Measurements from ENCODE around the gene PPARG.
"Not testable (repeated sequence)": the region's sequence is repeated elsewhere in the genome, so short reads cannot be mapped to it uniquely, and the experiment has no call there.

The PPARG gene

DNA sequence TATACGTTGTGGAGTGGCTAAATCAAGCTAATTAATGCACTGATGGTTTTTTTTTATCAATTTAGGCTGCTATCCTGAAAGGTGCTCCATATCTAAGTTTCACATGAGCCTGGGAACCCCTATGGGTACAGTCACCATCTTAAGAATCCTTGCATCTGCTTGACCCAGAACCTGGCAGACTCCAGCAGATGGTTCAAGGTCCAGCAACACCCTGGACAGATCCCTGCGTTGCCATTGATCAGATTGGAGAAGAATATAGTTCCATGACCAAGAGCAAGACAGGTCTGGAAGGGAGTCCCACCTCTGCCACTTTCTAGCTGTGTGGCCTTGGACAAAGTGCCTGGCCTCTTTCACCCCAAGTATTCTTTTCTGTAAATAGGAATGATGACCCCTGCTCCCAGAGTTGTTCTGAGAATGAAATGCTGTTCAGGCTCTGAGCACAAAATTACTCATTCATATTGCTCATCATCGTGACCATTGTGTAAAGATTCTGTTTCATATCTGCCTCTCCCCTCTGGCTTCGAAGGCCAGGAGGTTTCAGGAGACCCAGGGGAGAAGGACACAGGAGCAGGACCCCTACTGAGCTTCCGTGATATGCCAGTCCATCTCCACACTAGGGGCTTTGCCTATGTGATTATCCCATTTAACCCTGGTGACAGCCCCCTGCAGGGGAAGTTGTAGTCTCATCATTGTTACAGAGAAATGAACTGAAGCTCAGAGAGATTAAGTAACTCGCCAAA, 165.4 kb downstream of the PPARG start:
- DNase-seq (ENCODE audit: insufficient read length) (no peak), FAIRE-seq (no peak)
- no peak for TF ChIP-seq POLR2AphosphoS5 (IDR thresholded peaks at IDR 0.05; ENCODE audit: low read depth, low read length)
- TF ChIP-seq POLR2A (IDR thresholded peaks at IDR 0.05; ENCODE audit: low read depth, low read length) = no peak
- no peak for TF ChIP-seq TAF1 (IDR thresholded peaks at IDR 0.05; ENCODE audit: borderline replicate concordance, low read depth, low read length)

DNA sequence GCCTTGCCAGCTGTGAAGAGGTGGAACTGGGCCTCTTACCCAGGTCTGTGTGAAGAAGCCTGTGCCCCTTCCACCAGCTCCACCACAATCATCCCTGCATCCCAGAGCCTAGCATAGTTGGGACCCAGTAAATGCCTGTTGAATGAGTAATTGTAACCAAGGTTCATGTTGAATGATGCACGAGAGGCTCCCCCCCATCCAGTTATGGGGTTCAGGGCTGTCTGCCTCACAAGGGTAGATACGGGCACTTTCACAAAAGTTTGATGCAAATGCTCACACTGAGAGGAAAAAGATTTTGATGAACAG, 165.9 kb downstream of the PPARG start:
- TF ChIP-seq TAF1 (IDR thresholded peaks at IDR 0.05; ENCODE audit: borderline replicate concordance, low read depth, low read length) = no peak
- TF ChIP-seq POLR2AphosphoS5 (IDR thresholded peaks at IDR 0.05; ENCODE audit: low read depth, low read length) = no peak
- TF ChIP-seq POLR2A (IDR thresholded peaks at IDR 0.05; ENCODE audit: low read depth, low read length) = no peak
- FAIRE-seq (no peak), DNase-seq (ENCODE audit: insufficient read length) (no peak)

DNA sequence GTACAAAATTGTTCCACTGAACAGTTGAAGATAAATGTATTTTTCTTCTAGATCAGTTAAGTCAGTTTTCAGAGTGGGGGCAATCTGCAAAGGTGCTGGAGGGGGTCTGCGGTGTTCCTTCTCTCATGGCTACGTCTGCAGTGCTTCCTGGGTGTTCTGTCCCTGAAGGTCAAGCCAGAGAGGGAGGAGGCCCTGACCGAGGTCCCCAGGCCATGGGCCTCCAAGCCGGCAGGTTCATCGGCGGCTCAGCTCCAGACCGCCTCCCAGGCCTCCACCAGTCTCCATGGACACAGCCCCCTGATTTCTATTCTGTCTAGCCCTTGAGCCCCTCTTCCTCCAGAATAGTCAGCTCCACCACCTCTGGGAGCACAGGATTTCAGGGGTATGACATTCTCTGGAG, 166.9 kb downstream of the PPARG start:
- no peak for FAIRE-seq

DNA sequence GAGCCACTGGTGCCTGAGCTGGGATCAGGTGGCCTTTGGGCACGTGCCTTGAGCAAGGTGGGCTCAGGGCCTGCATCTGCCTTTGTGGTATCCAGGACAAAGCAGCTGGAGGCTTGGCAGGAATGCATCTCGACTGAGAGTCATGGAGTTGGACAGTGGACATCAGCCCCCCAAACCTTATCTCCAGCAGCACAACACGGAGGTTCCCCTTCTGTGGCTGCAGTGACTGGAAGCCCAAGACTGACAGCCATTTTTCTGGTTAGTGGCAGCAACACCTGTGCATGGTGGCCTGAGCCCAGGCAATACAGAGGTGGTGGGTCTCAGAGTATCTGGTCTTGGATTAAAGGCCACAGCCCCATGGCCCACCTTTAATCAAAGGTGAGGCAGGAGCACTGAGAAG, 167.6 kb downstream of the PPARG start:
- FAIRE-seq = no peak
- no peak for TF ChIP-seq POLR2AphosphoS5 (IDR thresholded peaks at IDR 0.05; ENCODE audit: low read depth, low read length)
- TF ChIP-seq POLR2A (IDR thresholded peaks at IDR 0.05; ENCODE audit: low read depth, low read length) = no peak
- TF ChIP-seq TAF1 (IDR thresholded peaks at IDR 0.05; ENCODE audit: borderline replicate concordance, low read depth, low read length) = no peak
- no peak for DNase-seq (ENCODE audit: insufficient read length)

More for the DNA sequence above, 166.9 kb downstream of the PPARG start:
- DNase-seq (ENCODE audit: insufficient read length) = no peak
- no peak for TF ChIP-seq TAF1 (IDR thresholded peaks at IDR 0.05; ENCODE audit: borderline replicate concordance, low read depth, low read length)
- TF ChIP-seq POLR2AphosphoS5 (IDR thresholded peaks at IDR 0.05; ENCODE audit: low read depth, low read length) = no peak
- TF ChIP-seq POLR2A (IDR thresholded peaks at IDR 0.05; ENCODE audit: low read depth, low read length) = no peak

DNA sequence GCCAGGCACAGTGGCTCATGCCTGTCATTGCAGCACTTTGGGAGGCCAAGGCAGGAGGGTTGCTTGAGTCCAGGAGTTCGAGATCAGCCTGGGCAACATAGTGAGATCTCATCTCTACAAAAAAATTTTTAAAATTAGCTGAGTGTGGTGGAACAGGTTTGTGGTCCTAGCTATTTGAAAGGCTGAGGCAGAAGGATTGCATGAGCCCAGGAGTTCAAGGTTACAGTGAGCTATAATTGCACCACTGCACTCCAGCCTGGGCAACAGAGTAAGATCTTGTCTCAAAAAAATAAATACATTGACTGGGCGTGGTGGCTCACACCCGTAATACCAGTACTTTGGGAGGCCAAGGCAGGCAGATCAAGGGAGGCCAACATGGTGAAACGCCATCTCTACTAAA, 168.5 kb downstream of the PPARG start:
- FAIRE-seq = not testable (repeated sequence)

DNA sequence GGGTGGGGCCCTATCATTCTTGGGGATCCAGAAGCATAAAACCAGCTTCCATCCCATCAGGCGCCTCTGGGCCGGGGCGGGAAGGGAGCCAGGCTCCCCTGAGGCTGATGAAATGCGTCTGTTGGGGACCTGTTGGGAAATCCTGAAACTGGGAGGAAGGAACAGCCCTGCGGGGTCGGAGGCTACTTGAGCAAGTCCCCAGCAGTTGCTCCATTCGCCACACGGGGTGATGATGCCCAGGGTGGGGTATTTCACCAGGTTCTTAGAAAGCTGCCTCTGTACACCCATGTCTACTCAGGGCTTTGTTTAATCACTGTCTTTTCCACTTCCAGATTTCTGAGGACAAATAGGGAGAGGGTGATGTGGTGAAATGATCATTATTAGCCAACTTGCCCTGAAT, 170.0 kb downstream of the PPARG start:
- no peak for DNase-seq (ENCODE audit: insufficient read length)
- FAIRE-seq = no peak
- no peak for TF ChIP-seq POLR2AphosphoS5 (IDR thresholded peaks at IDR 0.05; ENCODE audit: low read depth, low read length)
- no peak for TF ChIP-seq TAF1 (IDR thresholded peaks at IDR 0.05; ENCODE audit: borderline replicate concordance, low read depth, low read length)
- no peak for TF ChIP-seq POLR2A (IDR thresholded peaks at IDR 0.05; ENCODE audit: low read depth, low read length)

More for the DNA sequence above, 168.5 kb downstream of the PPARG start:
- not testable (repeated sequence) for DNase-seq (ENCODE audit: insufficient read length)

DNA sequence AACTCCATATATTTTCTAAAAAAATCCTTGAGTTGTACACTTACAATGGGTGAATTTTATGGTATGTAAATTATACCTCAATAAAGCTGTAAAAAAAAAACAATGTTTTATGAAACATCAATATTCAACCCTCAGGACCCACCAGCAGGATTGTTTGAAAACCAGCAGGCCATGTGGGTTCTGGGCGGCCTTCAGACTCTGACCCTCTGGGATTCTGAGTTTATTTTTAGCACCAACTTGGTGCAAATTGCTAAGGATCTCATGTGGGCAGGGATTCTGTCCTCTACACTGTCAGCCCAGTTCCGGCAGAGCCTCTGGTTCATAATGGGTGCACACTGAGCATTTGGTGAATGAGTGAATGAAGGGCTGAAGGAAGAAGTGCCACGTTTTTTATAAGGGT, 171.3 kb downstream of the PPARG start:
- DNase-seq (ENCODE audit: insufficient read length) = no peak
- TF ChIP-seq TAF1 (IDR thresholded peaks at IDR 0.05; ENCODE audit: borderline replicate concordance, low read depth, low read length) = no peak
- no peak for FAIRE-seq

DNA sequence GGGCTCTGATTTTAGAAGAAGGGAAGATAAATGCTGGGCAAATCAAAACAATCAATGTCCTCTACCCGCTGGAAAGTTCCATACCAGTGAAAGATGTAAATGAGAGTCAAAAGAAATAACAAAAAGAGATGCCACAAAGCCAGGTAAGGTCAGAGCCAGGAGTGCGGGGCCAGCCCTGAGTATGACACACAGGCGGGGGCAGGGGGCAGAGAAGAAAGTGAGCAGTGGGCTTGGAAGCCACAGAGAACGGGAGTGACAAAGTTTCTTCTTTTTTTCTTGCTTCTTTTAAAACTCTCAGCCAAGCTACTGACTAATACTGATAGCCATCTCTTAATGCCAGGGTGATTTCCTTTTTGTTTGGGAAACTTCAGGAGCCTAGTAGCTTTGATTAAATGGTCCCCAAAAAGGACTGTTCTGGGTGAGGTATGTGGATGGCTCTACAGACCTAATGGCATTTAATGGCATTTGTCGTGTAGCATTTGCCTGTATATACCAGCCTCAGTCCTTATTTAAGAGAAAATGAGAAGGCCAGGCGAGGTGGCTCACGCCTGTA, 172.3 kb downstream of the PPARG start:
- no peak for FAIRE-seq
- TF ChIP-seq TAF1 (IDR thresholded peaks at IDR 0.05; ENCODE audit: borderline replicate concordance, low read depth, low read length) (no peak), POLR2AphosphoS5 (IDR thresholded peaks at IDR 0.05; ENCODE audit: low read depth, low read length) (no peak), POLR2A (IDR thresholded peaks at IDR 0.05; ENCODE audit: low read depth, low read length) (no peak)
- no peak for DNase-seq (ENCODE audit: insufficient read length)

DNA sequence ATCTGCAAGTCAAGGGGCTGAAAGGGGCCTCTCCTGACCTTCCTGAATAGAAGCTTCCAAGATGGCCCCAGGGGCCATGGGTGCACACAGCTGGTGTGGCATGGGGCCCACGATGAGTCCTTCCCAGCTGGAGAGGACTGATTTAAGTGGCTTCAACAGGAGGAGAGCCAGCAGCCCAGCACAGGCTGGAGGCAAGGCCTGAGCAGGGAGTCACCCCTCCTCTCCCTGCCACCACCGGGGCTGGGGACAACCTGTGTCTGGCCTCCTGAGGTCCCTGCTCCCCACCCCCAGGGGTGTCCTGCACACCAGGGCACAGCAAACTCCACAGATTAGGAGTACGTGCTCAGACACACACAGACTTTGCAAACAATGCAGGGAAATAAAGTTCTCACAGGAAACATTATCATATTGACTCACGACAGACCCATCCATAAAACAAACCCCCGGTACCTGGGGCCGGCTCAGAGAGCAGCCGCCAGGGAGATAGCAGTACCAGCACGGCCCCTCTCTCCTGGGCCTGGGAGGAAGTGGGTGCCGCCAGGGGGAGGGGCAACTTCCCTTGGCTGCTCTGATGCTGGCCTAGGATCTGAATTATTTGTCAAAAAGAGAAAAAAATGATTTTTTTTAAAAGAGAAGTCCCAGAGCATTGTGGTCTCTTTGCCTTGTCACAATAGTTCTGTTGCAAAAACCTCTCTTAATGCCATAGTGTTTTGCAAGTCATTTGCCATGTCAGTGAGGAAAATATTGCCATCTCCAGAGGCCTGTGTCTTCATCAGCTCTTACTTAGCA, 173.5 kb downstream of the PPARG start:
- DNase-seq (ENCODE audit: insufficient read length) = no peak
- TF ChIP-seq TAF1 (IDR thresholded peaks at IDR 0.05; ENCODE audit: borderline replicate concordance, low read depth, low read length) (no peak), POLR2AphosphoS5 (IDR thresholded peaks at IDR 0.05; ENCODE audit: low read depth, low read length) (no peak), POLR2A (IDR thresholded peaks at IDR 0.05; ENCODE audit: low read depth, low read length) (no peak)
- no peak for FAIRE-seq

DNA sequence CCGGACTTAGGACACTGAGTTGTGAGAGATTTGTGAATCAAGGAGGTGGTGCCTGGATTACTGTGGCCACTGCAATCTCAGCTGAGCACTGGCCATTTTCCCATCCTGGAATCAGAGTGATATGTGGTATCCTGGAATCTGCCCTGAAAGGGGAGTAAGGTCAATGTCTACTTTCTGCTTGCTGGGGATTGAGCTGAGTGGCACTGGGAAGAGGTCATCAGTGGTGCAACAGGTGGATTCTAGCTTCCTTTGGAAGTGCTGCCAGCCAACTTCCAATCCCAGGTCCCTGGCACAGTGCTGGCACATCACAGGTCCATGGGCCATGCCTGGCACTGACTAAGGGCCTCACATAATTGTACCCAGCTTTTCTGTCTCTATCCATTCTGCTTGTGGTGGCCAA, 174.8 kb downstream of the PPARG start:
- no peak for DNase-seq (ENCODE audit: insufficient read length)
- no peak for TF ChIP-seq POLR2AphosphoS5 (IDR thresholded peaks at IDR 0.05; ENCODE audit: low read depth, low read length)
- no peak for FAIRE-seq

DNA sequence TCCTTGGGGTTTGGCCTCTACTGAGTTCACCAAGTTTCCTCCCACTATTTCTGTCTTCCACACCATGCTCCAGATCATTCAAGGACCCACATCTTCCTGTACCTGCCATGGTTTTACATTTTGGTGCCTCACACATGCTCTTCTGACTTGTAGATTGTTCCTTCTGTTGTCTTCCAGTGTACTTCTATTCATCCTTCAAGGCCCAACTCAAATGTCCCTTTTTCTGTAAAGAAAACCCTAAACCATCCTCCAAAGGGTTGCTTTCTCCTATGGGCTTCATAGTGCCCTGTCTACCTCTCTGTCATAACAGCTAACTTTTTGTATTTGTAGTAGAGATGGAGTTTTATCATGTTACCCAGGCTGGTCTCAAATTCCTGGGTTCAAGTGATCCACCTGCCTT, 175.3 kb downstream of the PPARG start:
- DNase-seq (ENCODE audit: insufficient read length) = no peak
- no peak for TF ChIP-seq POLR2A (IDR thresholded peaks at IDR 0.05; ENCODE audit: low read depth, low read length)
- TF ChIP-seq TAF1 (IDR thresholded peaks at IDR 0.05; ENCODE audit: borderline replicate concordance, low read depth, low read length) = no peak
- no peak for TF ChIP-seq POLR2AphosphoS5 (IDR thresholded peaks at IDR 0.05; ENCODE audit: low read depth, low read length)
- FAIRE-seq = no peak

DNA sequence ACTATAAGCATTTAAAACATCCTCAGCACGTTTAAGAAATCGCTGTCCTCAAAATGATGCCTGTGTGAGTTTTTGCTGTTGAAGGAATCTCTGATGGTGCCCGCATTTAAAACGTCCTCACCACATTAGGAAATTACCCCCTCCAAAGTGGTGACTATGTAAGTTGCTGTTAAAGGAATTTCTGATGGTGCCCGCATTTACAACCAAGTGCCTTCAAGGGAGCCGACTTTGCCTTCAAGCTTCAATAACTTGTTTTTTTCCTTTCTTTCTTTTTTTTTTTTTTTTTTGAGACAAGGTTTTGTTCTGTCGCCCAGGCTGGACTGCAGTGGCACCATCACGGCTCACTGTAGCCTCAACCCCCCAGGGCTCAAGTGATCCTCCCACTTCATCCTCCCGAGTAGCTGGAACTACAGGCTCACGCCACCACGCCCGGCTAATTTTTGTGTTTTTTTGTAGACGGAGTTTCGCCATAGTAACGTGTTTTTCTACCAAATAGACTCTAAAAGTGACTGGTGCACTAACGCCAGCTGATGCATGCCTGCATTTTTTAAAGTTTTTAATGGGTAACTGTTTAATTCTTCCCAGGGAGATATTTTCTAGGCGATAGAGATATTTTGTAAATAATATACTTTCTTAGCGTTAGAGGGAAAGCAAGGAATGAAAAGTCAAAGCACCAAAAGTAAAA, 176.4 kb downstream of the PPARG start:
- no peak for TF ChIP-seq POLR2AphosphoS5 (IDR thresholded peaks at IDR 0.05; ENCODE audit: low read depth, low read length)
- TF ChIP-seq POLR2A (IDR thresholded peaks at IDR 0.05; ENCODE audit: low read depth, low read length) = no peak
- DNase-seq (ENCODE audit: insufficient read length) (no peak), FAIRE-seq (no peak)
